RWPE1 (cell line): ENCODE data around the gene SPO11.
A peak's percentile ranks its signal among the peaks of the same experiment; 100 is the strongest.
"Not testable (repeated sequence)": the region's sequence is repeated elsewhere in the genome, so short reads cannot be mapped to it uniquely, and the experiment has no call there.

Source experiments
- CTCF ChIA-PET: fragments of 350-600 bp; sonication (Branson Sonifier 250); formaldehyde crosslinking; extraction: SDS; loops from one replicate; lab custom pipeline; 2021; lab: Yijun Ruan, JAX
- POLR2A ChIA-PET: fragments of 400-600 bp; formaldehyde crosslinking; extraction: SDS; loops from one replicate; lab custom pipeline; 2020; ENCODE audit warnings: antibody characterized with exemption; ENCODE audit not compliant: low non-redundant PET; lab: Yijun Ruan, JAX
- DNase-seq: peaks from one replicate; pipeline ENCODE4 v3.0.0; 2012; ENCODE audit warnings: low spot score
- H3K27ac ChIP-seq: fragments of 450-650 bp; 2 replicates; pipeline ENCODE4 v1.5.1; 2017
- TF ChIP-seq, protein P1 (sequence below): fragments of 450-650 bp; conservative IDR thresholded peaks from 2 replicates; pipeline ENCODE4 v1.5.1; 2017; ENCODE audit warnings: low read depth, mild to moderate bottlenecking

The SPO11 gene

DNA sequence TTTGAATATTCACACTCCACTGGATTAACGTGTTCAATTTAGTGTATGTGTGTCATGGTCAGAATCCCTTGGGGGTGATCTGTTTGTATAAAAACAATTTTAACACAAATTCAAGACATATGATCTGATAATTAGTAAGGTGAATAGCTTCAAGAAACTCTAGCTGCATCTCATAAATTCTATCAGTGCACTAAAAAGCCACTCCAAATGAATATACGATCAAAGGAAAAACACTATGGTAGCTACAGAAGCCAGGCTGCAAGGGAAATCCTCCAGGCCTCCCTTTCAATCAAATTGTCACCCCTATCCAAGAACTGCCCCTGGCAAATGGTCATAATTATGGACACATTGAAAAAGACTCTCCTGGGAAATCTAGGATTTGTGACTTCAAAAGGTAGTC lies 12.1 kb downstream of the SPO11 start:
- ChIA-PET POLR2A (interaction anchor here (0.6 kb wide), 1 partner anchor 255 kb away, joined by 3 read pairs; no protein-coding TSS in a partner anchor), CTCF (interaction anchor here (1.4 to 11.6 kb wide), 2 partner anchors 9 to 250 kb away, joined by 6 to 108 read pairs; no protein-coding TSS in a partner anchor)
- no peak overlapping the region for H3K27ac ChIP-seq
- TF ChIP-seq, protein P1, sequence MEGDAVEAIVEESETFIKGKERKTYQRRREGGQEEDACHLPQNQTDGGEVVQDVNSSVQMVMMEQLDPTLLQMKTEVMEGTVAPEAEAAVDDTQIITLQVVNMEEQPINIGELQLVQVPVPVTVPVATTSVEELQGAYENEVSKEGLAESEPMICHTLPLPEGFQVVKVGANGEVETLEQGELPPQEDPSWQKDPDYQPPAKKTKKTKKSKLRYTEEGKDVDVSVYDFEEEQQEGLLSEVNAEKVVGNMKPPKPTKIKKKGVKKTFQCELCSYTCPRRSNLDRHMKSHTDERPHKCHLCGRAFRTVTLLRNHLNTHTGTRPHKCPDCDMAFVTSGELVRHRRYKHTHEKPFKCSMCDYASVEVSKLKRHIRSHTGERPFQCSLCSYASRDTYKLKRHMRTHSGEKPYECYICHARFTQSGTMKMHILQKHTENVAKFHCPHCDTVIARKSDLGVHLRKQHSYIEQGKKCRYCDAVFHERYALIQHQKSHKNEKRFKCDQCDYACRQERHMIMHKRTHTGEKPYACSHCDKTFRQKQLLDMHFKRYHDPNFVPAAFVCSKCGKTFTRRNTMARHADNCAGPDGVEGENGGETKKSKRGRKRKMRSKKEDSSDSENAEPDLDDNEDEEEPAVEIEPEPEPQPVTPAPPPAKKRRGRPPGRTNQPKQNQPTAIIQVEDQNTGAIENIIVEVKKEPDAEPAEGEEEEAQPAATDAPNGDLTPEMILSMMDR: no peak
- no peak for DNase-seq

DNA sequence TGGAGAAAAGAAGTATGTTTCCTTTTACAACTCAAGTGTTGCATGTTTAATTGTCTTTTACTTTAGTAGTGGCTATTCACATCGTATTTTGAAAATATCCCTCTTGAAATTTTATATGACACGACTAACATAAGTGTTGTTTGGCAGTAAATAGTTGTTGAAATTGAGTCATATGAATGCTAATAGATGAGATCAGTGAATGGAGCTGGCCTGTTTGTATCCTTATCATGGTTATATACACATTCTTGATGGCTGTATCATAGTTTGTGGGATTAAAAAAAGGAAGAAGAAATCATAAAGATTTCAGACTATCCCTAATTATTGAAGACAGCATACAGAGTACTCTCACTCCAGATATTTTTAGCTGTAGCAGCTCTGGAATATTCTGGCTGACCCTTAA lies 13.2 kb downstream of the SPO11 start:
- ChIA-PET CTCF (interaction anchor here (0.8 to 11.6 kb wide), 4 partner anchors 10 to 276 kb away, joined by 3 to 108 read pairs (median 5); no protein-coding TSS in a partner anchor), POLR2A (no interaction called here)
- TF ChIP-seq, protein P1: no peak
- DNase-seq: peak; percentile 35
- no peak overlapping the region for H3K27ac ChIP-seq

DNA sequence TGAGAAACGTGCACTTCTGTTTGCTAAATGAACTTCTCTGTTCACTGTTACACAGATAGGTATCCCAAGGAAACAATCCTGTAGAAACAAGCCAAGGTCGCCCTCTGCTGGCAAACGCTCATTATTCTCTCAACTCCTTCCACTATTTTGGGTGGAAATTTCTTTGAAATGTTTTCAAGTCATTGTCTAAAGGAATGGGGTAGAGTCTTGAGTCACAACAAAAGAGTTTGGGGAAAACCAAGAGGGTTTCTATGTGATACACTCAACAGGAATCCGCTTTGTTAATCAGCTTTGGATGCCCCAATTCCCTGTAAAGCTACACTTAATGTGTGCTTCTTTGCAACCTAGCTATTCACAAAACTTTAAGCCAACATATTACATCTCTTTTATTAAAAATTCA lies 16.9 kb downstream of the SPO11 start:
- TF ChIP-seq, protein P1: peak; percentile 96
- H3K27ac ChIP-seq: no peak overlapping the region
- DNase-seq: peak; percentile 64
- ChIA-PET CTCF (interaction anchor here (0.5 to 11.6 kb wide), 24 partner anchors 10 to 1832 kb away, joined by 3 to 108 read pairs (median 4); partner anchors contain the start of gene SPO11), POLR2A (no interaction called here)

DNA sequence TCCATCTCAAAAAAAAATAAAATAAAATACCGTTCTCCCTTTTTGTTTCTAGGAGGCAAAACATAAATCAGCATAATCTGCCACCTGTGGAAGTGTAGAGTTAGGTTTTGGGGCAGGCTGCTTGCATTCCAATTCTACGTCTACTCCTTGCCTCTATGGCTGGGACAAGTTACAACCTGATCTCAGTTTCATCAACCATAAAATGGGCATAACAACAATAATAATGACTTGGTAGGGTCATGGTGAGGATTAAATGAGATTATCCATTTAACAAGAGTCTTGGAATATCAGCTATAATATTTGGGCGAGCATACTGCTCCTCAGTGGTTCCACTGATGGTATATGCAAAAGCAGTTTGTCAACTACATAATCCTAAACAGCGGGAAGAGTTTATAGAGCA lies 17.8 kb downstream of the SPO11 start:
- POLR2A ChIA-PET: no interaction called here
- CTCF ChIA-PET: interaction anchor here (0.7 to 11.6 kb wide), 7 partner anchors 84 to 370 kb away, joined by 3 to 108 read pairs (median 6); no protein-coding TSS in a partner anchor
- TF ChIP-seq, protein P1: no peak

DNA sequence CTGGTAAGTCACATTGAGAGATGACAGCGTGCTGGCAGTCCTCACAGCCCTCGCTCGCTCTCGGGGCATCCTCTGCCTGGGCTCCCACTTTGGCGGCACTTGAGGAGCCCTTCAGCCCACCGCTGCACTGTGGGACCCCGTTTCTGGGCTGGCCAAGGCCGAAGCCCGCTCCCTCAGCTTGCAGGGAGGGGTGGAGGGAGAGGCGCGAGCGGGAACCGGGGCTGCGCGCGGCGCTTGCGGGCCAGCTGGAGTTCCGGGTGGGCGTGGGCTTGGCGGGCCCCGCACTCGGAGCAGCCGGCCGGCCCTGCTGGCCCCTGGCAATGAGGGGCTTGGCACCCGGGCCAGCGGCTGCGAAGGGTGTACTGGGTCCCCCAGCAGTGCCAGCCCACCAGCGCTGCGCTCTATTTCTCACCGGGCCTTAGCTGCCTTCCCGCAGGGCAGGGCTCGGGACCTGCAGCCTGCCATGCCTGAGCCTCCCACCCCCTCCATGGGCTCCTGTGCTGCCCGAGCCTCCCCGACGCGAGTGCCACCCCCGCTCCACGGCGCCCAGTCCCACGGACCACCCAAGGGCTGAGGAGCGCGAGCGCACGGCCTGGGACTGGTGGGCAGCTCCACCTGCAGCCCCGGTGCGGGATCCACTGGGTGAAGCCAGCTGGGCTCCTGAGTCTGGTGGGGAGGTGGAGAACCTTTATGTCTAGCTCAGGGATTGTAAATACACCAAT lies 18.8 kb downstream of the SPO11 start:
- POLR2A ChIA-PET, DNase-seq, H3K27ac ChIP-seq: not testable (repeated sequence)
- CTCF ChIA-PET: interaction anchor here (0.6 to 11.6 kb wide), 5 partner anchors 16 to 295 kb away, joined by 3 to 108 read pairs (median 6); no protein-coding TSS in a partner anchor

More for the DNA sequence above, 17.8 kb downstream of the SPO11 start:
- DNase-seq: no peak
- H3K27ac ChIP-seq: no peak overlapping the region

DNA sequence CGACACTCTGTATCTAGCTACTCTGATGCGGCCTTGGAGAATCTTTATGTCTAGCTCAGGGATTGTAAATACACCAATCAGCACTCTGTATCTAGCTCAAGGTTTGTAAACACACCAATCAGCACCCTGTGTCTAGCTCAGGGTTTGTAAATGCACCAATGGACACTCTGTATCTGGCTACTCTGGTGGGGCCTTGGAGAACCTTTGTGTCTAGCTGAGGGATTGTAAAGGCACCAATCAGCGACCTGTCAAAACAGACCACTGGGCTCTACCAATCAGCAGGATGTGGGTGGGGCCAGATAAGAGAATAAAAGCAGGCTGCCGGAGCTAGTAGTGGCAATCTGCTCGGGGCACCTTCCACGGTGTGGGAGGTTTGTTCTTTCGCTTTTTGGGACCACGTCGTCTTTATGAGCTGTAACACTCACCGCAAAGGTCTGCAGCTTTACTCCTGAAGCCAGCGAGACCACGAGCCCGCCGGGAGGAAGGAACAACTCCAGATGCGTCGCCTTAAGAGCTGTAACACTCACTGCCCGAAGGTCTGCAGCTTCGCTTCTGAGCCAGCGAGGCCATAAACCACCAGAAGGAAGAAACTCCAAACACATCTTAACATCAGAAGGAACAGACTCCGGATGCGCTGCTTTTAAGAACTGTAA lies 19.4 kb downstream of the SPO11 start:
- DNase-seq, H3K27ac ChIP-seq: not testable (repeated sequence)
- ChIA-PET POLR2A (interaction anchor here (0.6 kb wide), 1 partner anchor 276 kb away, joined by 3 read pairs; no protein-coding TSS in a partner anchor), CTCF (interaction anchor here (0.6 to 11.6 kb wide), 6 partner anchors 17 to 453 kb away, joined by 3 to 108 read pairs (median 5); no protein-coding TSS in a partner anchor)

DNA sequence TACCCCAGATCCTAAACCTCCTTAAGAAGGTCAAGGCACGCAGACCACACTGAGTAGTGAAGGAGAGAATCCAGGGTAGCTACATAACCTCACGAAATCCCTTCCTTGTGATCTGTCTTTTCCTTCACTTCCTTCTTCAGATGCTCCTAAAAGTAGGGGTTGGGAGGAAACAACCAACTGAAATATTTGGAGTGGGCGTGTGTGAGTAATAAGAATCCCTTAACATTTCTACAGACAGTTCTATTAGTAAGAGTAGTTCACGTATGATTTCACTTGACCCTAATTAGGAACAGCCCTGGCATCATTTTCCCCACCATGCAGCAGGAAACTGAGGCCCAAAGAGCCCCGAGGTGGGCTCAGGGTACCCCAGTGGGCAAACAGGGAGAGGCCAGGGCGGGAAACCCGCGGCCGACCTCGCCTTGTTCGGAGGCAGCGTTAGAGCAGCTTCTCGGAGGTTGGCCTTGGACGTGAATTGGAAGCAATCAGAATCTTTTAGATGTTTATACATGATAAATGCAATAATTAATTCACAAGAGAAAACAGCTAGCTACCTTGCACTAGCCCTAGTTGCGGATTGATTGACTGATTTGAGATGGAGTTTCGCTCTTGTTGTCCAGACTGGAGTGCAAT lies 20.6 kb downstream of the SPO11 start:
- POLR2A ChIA-PET: no interaction called here
- H3K27ac ChIP-seq: peak overlapping the region; percentile 85
- TF ChIP-seq, protein P1: no peak
- CTCF ChIA-PET: interaction anchor here (0.6 to 11.6 kb wide), 4 partner anchors 18 to 336 kb away, joined by 3 to 108 read pairs (median 6); no protein-coding TSS in a partner anchor
- DNase-seq: no peak

DNA sequence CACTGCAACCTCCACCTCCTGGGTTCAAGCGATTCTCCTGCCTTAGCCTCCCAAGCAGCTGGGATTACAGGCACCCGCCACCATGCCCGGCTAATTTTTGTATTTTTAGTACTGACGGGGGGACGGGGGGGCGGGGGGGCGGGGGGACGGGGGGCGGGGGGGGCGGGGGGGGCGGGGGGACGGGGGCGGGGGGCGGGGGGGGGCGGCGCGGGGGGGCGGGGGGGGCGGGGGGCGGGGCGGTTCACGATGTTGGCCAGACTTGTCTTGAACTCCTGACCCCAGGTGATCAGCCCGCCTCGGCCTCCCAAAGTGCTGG lies 21.1 kb downstream of the SPO11 start:
- H3K27ac ChIP-seq: peak overlapping the region; percentile 85
- POLR2A ChIA-PET, DNase-seq, CTCF ChIA-PET: not testable (repeated sequence)
